ELR (cell line): ENCODE results near the gene MPRIP.
A peak's percentile ranks its signal among the peaks of the same experiment; 100 is the strongest.

Experiments used
- DNase-seq: peaks from one replicate; pipeline ENCODE4 v3.0.0-alpha.2; 2015; ENCODE audit warnings: low read depth

The MPRIP gene

GRCh38 chr17:17214646-17215436 lies 172.6 kb downstream of the MPRIP start:
- no peak for DNase-seq

- no peak for DNase-seq
Observed at GRCh38 chr17:17215575-17215974, 173.3 kb downstream of the MPRIP start.

GRCh38 chr17:17216236-17216635 lies 174.0 kb downstream of the MPRIP start:
- DNase-seq, result no peak

GRCh38 chr17:17216776-17217175 lies 174.5 kb downstream of the MPRIP start:
- DNase-seq, result no peak

GRCh38 chr17:17217995-17218394 lies 175.7 kb downstream of the MPRIP start:
- DNase-seq, result no peak

GRCh38 chr17:17220529-17220928 lies 178.3 kb downstream of the MPRIP start:
- DNase-seq, result no peak

- DNase-seq, result no peak
Observed at GRCh38 chr17:17221329-17221728, 179.1 kb downstream of the MPRIP start.

GRCh38 chr17:17223736-17224135 lies 181.5 kb downstream of the MPRIP start:
- no peak for DNase-seq

- no peak for DNase-seq
Observed at GRCh38 chr17:17224137-17224536, 181.9 kb downstream of the MPRIP start.

- DNase-seq, result no peak
Observed at GRCh38 chr17:17225901-17226300, 183.6 kb downstream of the MPRIP start.

GRCh38 chr17:17226451-17227265 lies 184.4 kb downstream of the MPRIP start:
- DNase-seq, result no peak

GRCh38 chr17:17227608-17228520 lies 185.6 kb downstream of the MPRIP start:
- no peak for DNase-seq

- no peak for DNase-seq
Observed at GRCh38 chr17:17228521-17229279, 186.4 kb downstream of the MPRIP start.

- no peak for DNase-seq
Observed at GRCh38 chr17:17229416-17230384, 187.4 kb downstream of the MPRIP start.

- no peak for DNase-seq
Observed at GRCh38 chr17:17231621-17232302, 189.5 kb downstream of the MPRIP start.

- no peak for DNase-seq
Observed at GRCh38 chr17:17232303-17232621, 190.0 kb downstream of the MPRIP start.

- peak; percentile 70 for DNase-seq
Observed at GRCh38 chr17:17235212-17236174, 193.2 kb downstream of the MPRIP start.

- DNase-seq, result peak; percentile 67
Observed at GRCh38 chr17:17236295-17237025, 194.2 kb downstream of the MPRIP start.
